GM23338 (cell line): Measurements from ENCODE around the gene LYSET.

Experiments used
- CREB1 ChIP-seq: fragments of 250-450 bp; sonication (Bioruptor Pico); IDR thresholded peaks from 2 replicates; pipeline ENCODE4 v1.5.0; 2020; ENCODE audit warnings: low read depth, mild to moderate bottlenecking, moderate library complexity
- CTCF ChIP-seq, 2 experiments: fragments of 200-600 bp in 1 of 2; sonication (generic) in 1 of 2; conservative IDR thresholded peaks; 2 replicates each; pipeline versions ENCODE4 v1.5.1 to v1.6.1; 2016 to 2017; ENCODE audit warnings: antibody characterized with exemption in 2 of 2, low read depth in 2 of 2, mild to moderate bottlenecking in 2 of 2, moderate library complexity in 1 of 2
- ETS1 ChIP-seq: IDR thresholded peaks from 2 replicates; pipeline ENCODE4 v1.6.1; 2016; ENCODE audit warnings: antibody characterized with exemption
- EZH2 ChIP-seq: fragments of 200-600 bp; sonication (generic); IDR thresholded peaks from one replicate; pipeline ENCODE4 v1.8.0; 2017; ENCODE audit warnings: antibody characterized with exemption, mild to moderate bottlenecking, low read depth; ENCODE audit not compliant: unreplicated experiment
- EZH2phosphoT487 ChIP-seq: fragments of 200-600 bp; sonication (generic); IDR thresholded peaks from one replicate; pipeline ENCODE4 v1.8.1; 2018; ENCODE audit warnings: antibody characterized with exemption; ENCODE audit not compliant: unreplicated experiment
- NANOG ChIP-seq: IDR thresholded peaks from 2 replicates; pipeline ENCODE4 v1.6.1; 2016; ENCODE audit warnings: antibody characterized with exemption, borderline replicate concordance
- POLR2AphosphoS5 ChIP-seq: IDR thresholded peaks from 2 replicates; pipeline ENCODE4 v1.6.1; 2016; ENCODE audit warnings: antibody characterized with exemption, low read depth
- REST ChIP-seq: IDR thresholded peaks from one replicate; pipeline ENCODE4 v1.6.1; 2018; ENCODE audit warnings: antibody characterized with exemption; ENCODE audit not compliant: unreplicated experiment
- ZNF331 ChIP-seq: fragments of 250-450 bp; sonication (Bioruptor Pico); IDR thresholded peaks from 2 replicates; pipeline ENCODE4 v1.5.0; 2020; ENCODE audit warnings: low read depth, mild to moderate bottlenecking, moderate library complexity
- ZNF462 ChIP-seq: fragments of 250-450 bp; sonication (Bioruptor Pico); IDR thresholded peaks from 2 replicates; pipeline ENCODE4 v1.5.0; 2020; ENCODE audit warnings: mild to moderate bottlenecking, moderate library complexity

- no peak for TF ChIP-seq CTCF (conservative IDR thresholded peaks at IDR 0.05; ENCODE audit: low read depth in 2 of 2)
- TF ChIP-seq POLR2AphosphoS5: no peak
- TF ChIP-seq REST: no peak
- TF ChIP-seq EZH2: no peak
- TF ChIP-seq ZNF331 (CRISPR knock-in tag): no peak
- no peak for TF ChIP-seq EZH2phosphoT487
- TF ChIP-seq NANOG: no peak
- no peak for TF ChIP-seq CREB1 (CRISPR knock-in tag)
- TF ChIP-seq ZNF462 (CRISPR knock-in tag): no peak
- no peak for TF ChIP-seq ETS1
Observed at GRCh38 chr14:93142854-93143652, 42.1 kb upstream of the LYSET start.
